Ascending aorta (tissue), 2 donors: ENCODE measurements around the gene AGTPBP1. TPM values are rescaled to one million over a fixed set of nuclear protein-coding genes. Genes with fewer than 3 reads are reported as not detected.

ENCODE experiments used
- DNase-seq, 2 donors: peaks; one replicate each; pipeline ENCODE4 v3.0.0-alpha.2; 2019; ENCODE audit warnings: low spot score in 2 of 2
- H3K27ac ChIP-seq, 2 donors: fragments of 200-600 bp; sonication (generic); one replicate each; pipeline ENCODE4 v1.5.1; 2016 to 2017; ENCODE audit warnings: mild to moderate bottlenecking in 1 of 2
- H3K27me3 ChIP-seq: fragments of 200-600 bp; sonication (generic); one replicate; pipeline ENCODE4 v1.5.1; 2017
- H3K36me3 ChIP-seq, 2 donors: fragments of 200-600 bp; sonication (generic); one replicate each; pipeline ENCODE4 v1.5.1; 2016
- H3K4me1 ChIP-seq, 2 donors: fragments of 200-600 bp; sonication (generic); one replicate each; pipeline ENCODE4 v1.5.1; 2016 to 2017; ENCODE audit warnings: mild to moderate bottlenecking in 1 of 2
- H3K4me3 ChIP-seq, 2 donors: fragments of 200-600 bp; sonication (generic); one replicate each; pipeline ENCODE4 v1.5.1; 2016 to 2017; ENCODE audit warnings: mild to moderate bottlenecking in 1 of 2
- H3K9me3 ChIP-seq, 2 donors: fragments of 200-600 bp; sonication (generic); one replicate each; pipeline ENCODE4 v1.5.1; 2016
- CTCF ChIP-seq, 3 experiments: fragments of 200-600 bp in 2 of 3; fragments of 450-650 bp in 1 of 3; sonication (generic) in 2 of 3; IDR thresholded peaks; one replicate each; pipeline ENCODE4 v1.5.1; 2016 to 2019; ENCODE audit warnings: antibody characterized with exemption in 3 of 3, mild to moderate bottlenecking in 1 of 3, moderate library complexity in 1 of 3
- intact Hi-C: fragments of 100-400 bp; cut with DNase I; formaldehyde crosslinking; loops from one replicate; pipeline ENCODE4 v1.15.1; 2023
- total RNA-seq: library from RNA; depleted of rRNA; stranded (reverse); fragments of >200 nt; gene quantifications from one replicate; pipeline ENCODE4 v1.1.0, GENCODE V29; 2016

The AGTPBP1 gene
- total RNA-seq, 1 donor from 2014 or later, result 28.3 TPM

DNA sequence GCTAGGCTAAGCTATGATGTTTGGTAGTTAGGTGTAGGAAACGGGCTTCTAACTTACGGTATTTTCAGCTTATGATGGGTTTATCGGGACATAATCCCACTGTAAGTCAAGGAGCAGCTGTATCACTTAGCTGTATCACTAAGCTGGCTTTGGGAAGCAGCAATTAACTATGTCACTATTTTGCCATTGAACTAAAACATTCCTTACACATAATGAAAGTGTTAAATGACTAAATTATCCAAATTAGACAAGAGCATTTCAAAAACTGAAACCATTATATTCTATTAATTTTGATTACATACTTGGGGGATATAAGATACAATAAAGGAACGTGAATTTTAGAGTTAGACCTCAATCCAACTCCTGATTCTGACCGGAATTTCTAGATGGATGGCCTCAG lies 188.3 kb downstream of the AGTPBP1 start:
- no peak for TF ChIP-seq CTCF (IDR thresholded peaks at IDR 0.05)
- H3K4me3 ChIP-seq, result no peak overlapping the region
- intact Hi-C loops, result no loop called here
- no peak for DNase-seq
- no peaks in the 10 kb centered on the region for H3K9me3 ChIP-seq
- H3K4me1 ChIP-seq, result no peaks in the 10 kb centered on the region
- no peaks in the 10 kb centered on the region for H3K27me3 ChIP-seq
- H3K36me3 ChIP-seq, result no peaks in the 10 kb centered on the region
- no peak overlapping the region for H3K27ac ChIP-seq

GRCh38 chr9:85547599-85547998 lies 194.2 kb downstream of the AGTPBP1 start:
- no peaks in the 10 kb centered on the region for H3K4me1 ChIP-seq
- H3K27ac ChIP-seq, result no peak overlapping the region
- H3K36me3 ChIP-seq, result no peaks in the 10 kb centered on the region
- no peak for TF ChIP-seq CTCF (IDR thresholded peaks at IDR 0.05)
- H3K9me3 ChIP-seq, result no peaks in the 10 kb centered on the region
- intact Hi-C loops, result no loop called here
- H3K27me3 ChIP-seq, result no peaks in the 10 kb centered on the region
- no peak overlapping the region for H3K4me3 ChIP-seq
- DNase-seq, result no peak

GRCh38 chr9:85543196-85543595 lies 198.6 kb downstream of the AGTPBP1 start:
- H3K9me3 ChIP-seq, result no peaks in the 10 kb centered on the region
- H3K4me1 ChIP-seq, result no peaks in the 10 kb centered on the region
- no peak for DNase-seq
- no peak overlapping the region for H3K27ac ChIP-seq
- H3K36me3 ChIP-seq, result no peaks in the 10 kb centered on the region
- intact Hi-C loops, result no loop called here
- H3K27me3 ChIP-seq, result no peaks in the 10 kb centered on the region
- H3K4me3 ChIP-seq, result no peak overlapping the region
- no peak for TF ChIP-seq CTCF (IDR thresholded peaks at IDR 0.05)

DNA sequence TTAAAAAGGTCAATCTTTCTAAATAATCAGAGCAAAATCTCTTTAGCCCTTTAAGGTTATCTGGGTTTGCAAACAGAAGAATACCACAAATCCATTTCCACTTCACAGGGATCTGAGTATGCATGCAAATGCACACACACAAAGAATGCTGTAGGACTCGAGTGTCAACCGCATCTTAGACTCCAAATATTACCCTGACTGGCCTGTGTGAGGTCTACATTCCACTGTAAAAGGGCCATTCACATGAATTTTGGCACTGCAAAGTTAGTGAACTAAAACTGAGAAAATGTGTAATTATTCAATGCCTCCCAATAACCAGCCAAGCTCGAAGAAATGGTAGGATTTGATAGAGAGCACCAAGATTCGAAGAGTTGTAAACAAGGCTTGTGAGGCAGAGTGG lies 199.9 kb downstream of the AGTPBP1 start:
- Histone ChIP-seq H3K27me3 (no peaks in the 10 kb centered on the region), H3K4me3 (no peak overlapping the region), H3K9me3 (no peaks in the 10 kb centered on the region), H3K4me1 (no peaks in the 10 kb centered on the region), H3K36me3 (no peaks in the 10 kb centered on the region), H3K27ac (no peak overlapping the region)
- DNase-seq, result no peak
- intact Hi-C loops, result no loop called here
- no peak for TF ChIP-seq CTCF (IDR thresholded peaks at IDR 0.05)

DNA sequence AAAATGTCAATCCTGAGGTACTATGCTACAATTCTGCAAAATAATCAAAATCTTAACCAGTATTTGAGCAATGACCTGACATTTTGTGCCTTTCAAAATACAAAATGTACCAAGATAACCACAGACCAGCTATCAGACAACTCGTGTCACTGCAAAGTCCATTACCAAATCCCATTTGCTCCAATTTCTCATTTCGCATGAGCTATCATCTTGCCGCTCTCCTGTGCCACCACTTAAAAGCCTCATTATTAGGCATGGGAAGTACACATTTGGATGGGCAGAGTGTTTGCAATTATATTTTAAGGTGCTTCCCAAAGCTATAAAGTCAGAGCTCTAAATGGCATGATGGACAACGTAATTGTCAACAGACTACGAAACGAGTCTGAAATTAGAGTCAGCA lies 205.2 kb downstream of the AGTPBP1 start:
- DNase-seq, result no peak
- Histone ChIP-seq H3K36me3 (no peaks in the 10 kb centered on the region), H3K4me3 (no peak overlapping the region), H3K9me3 (no peaks in the 10 kb centered on the region), H3K4me1 (peaks cover 0 to 2% of the 10 kb centered on the region in 2 donors), H3K27ac (no peak overlapping the region), H3K27me3 (no peaks in the 10 kb centered on the region)
- TF ChIP-seq CTCF (IDR thresholded peaks at IDR 0.05), result no peak
- intact Hi-C loops, result loop anchor here (10.0 kb wide), 2 partner anchors 208 to 682 kb away; partner anchors contain the start of gene AGTPBP1

- no peak overlapping the region for H3K4me3 ChIP-seq
- peak in 1 of 2 donors; percentile 81 for DNase-seq
- intact Hi-C loops, result loop anchor here (10.0 kb wide), 2 partner anchors 209 to 681 kb away; partner anchors contain the start of gene AGTPBP1
- no peaks in the 10 kb centered on the region for H3K36me3 ChIP-seq
- H3K4me1 ChIP-seq, result peaks cover 0 to 2% of the 10 kb centered on the region in 2 donors
- H3K27me3 ChIP-seq, result no peaks in the 10 kb centered on the region
- H3K27ac ChIP-seq, result no peak overlapping the region
- no peaks in the 10 kb centered on the region for H3K9me3 ChIP-seq
- no peak for TF ChIP-seq CTCF (IDR thresholded peaks at IDR 0.05)
Measured at GRCh38 chr9:85536076-85536475, 205.7 kb downstream of the AGTPBP1 start.
